Stomach (tissue), 9 donors: ENCODE results near the gene ARHGAP12. TPM values are rescaled to one million over a fixed set of nuclear protein-coding genes. Genes with fewer than 3 reads are reported as not detected.

ENCODE experiments used
- DNase-seq, 2 donors: peaks; one replicate each; pipeline versions ENCODE4 v3.0.0 to v3.0.0-alpha.2; 2013 to 2019
- H3K27ac ChIP-seq, 5 donors: fragments of 200-600 bp in 4 of 5; sonication (generic) in 4 of 5; one replicate each; pipeline ENCODE4 v1.5.1; 2013 to 2019; ENCODE audit warnings: mild to moderate bottlenecking in 1 of 5, moderate library complexity in 1 of 5
- H3K27me3 ChIP-seq, 3 donors: fragments of 200-600 bp; sonication (generic); one replicate each; pipeline ENCODE4 v1.5.1; 2017 to 2019; ENCODE audit warnings: mixed run types in 1 of 3
- H3K36me3 ChIP-seq, 4 donors: fragments of 200-600 bp; sonication (generic); 1 replicate in 3 of 4; 2 replicates in 1 of 4; pipeline ENCODE4 v1.5.1; 2016 to 2019
- H3K4me1 ChIP-seq, 4 donors: fragments of 200-600 bp; sonication (generic); one replicate each; pipeline ENCODE4 v1.5.1; 2016 to 2019
- H3K4me3 ChIP-seq, 4 donors: fragments of 200-600 bp; sonication (generic) in 3 of 4; one replicate each; pipeline ENCODE4 v1.5.1; 2016 to 2019; ENCODE audit warnings: mild to moderate bottlenecking in 1 of 4
- H3K9me3 ChIP-seq, 4 donors: fragments of 200-600 bp; sonication (generic); one replicate each; pipeline ENCODE4 v1.5.1; 2016 to 2019
- CTCF ChIP-seq, 7 experiments: fragments of 450-650 bp in 4 of 7; fragments of 200-600 bp in 3 of 7; sonication (generic) in 3 of 7; IDR thresholded peaks; one replicate each; pipeline ENCODE4 v1.5.1; 2016 to 2019; ENCODE audit warnings: antibody characterized with exemption in 7 of 7, control low read depth in 2 of 7, mild to moderate bottlenecking in 1 of 7
- EP300 ChIP-seq: sonication (generic); formaldehyde crosslinking; IDR thresholded peaks from one replicate; pipeline ENCODE4 v1.6.1; 2017; ENCODE audit warnings: antibody characterized with exemption
- POLR2A ChIP-seq, 4 donors: fragments of 450-650 bp; IDR thresholded peaks; one replicate each; pipeline ENCODE4 v1.6.1; 2016; ENCODE audit warnings: antibody characterized with exemption in 4 of 4, control low read depth in 2 of 4, mild to moderate bottlenecking in 1 of 4, moderate library complexity in 1 of 4
- POLR2AphosphoS5 ChIP-seq, 3 donors: sonication (generic); formaldehyde crosslinking; IDR thresholded peaks; one replicate each; pipeline ENCODE4 v1.6.1; 2016; ENCODE audit warnings: antibody characterized with exemption in 3 of 3
- WGBS, 5 donors: extraction: QIAGEN DNeasy Blood & Tissue Kit in 3 of 5; methylation state at CpG; one replicate each; pipeline versions ENCODE4 v1.1.5 to v1.1.7; 2013 to 2018; 5-methylcytosine and 5-hydroxymethylcytosine counted together
- intact Hi-C: fragments of 100-400 bp; cut with DNase I; formaldehyde crosslinking; loops from one replicate; pipeline ENCODE4 v1.15.1; 2023; ENCODE audit warnings: low total_unique reads
- polyA plus RNA-seq, 3 donors: library from polyadenylated mRNA; stranded (reverse); fragments of 200-250 nt; gene quantifications; one replicate each; pipeline ENCODE4 v1.2.3, GENCODE V29; 2013
- total RNA-seq, 5 donors: library from RNA; depleted of rRNA; stranded (reverse); fragments of >200 nt; gene quantifications; one replicate each; pipeline versions ENCODE4 v1.1.0 to v1.2.3, GENCODE V29; 2014 to 2016
- donor health status: healthy with polysubstance abuse.
- donor health status: Bipolar disorder and iron deficiency.
- donor health status: healthy.

ARHGAP12 gene
- total and polyA plus RNA-seq, 8 donors: 9.8 to 343 (median 27.9) TPM

GRCh38 chr10:31878486-31878885 is 50.1 kb downstream of the ARHGAP12 start:
- Histone ChIP-seq H3K36me3 (no peaks in the 10 kb centered on the region), H3K27me3 (no peaks in the 10 kb centered on the region), H3K4me1 (peaks cover 0 to 32% (median 15%) of the 10 kb centered on the region in 4 donors), H3K9me3 (no peaks in the 10 kb centered on the region), H3K27ac (no peak overlapping the region), H3K4me3 (no peak overlapping the region)
- intact Hi-C loops: no loop called here
- TF ChIP-seq POLR2AphosphoS5 (IDR thresholded peaks at IDR 0.05) (no peak), CTCF (IDR thresholded peaks at IDR 0.05) (no peak), POLR2A (IDR thresholded peaks at IDR 0.05) (no peak), EP300 (no peak)
- no peak for DNase-seq

GRCh38 chr10:31876652-31877352 is 51.8 kb downstream of the ARHGAP12 start:
- no peak overlapping the region for H3K27ac ChIP-seq
- no peak for DNase-seq
- intact Hi-C loops: no loop called here
- no peaks in the 10 kb centered on the region for H3K9me3 ChIP-seq
- no peak overlapping the region for H3K4me3 ChIP-seq
- no peak for TF ChIP-seq POLR2AphosphoS5 (IDR thresholded peaks at IDR 0.05)
- no peak for TF ChIP-seq CTCF (IDR thresholded peaks at IDR 0.05)
- TF ChIP-seq EP300: no peak
- TF ChIP-seq POLR2A (IDR thresholded peaks at IDR 0.05): no peak
- WGBS, 5 donors: 70 to 82% (median 76%) methylated on average over 6 of the region's 6 CpGs
- no peaks in the 10 kb centered on the region for H3K27me3 ChIP-seq
- peaks cover 0 to 25% (median 9%) of the 10 kb centered on the region in 4 donors for H3K4me1 ChIP-seq
- H3K36me3 ChIP-seq: no peaks in the 10 kb centered on the region

- no peak overlapping the region for H3K4me3 ChIP-seq
- H3K27me3 ChIP-seq: no peaks in the 10 kb centered on the region
- no peaks in the 10 kb centered on the region for H3K36me3 ChIP-seq
- DNase-seq: no peak
- TF ChIP-seq POLR2AphosphoS5 (IDR thresholded peaks at IDR 0.05) (no peak), CTCF (IDR thresholded peaks at IDR 0.05) (no peak), POLR2A (IDR thresholded peaks at IDR 0.05) (no peak), EP300 (no peak)
- no peaks in the 10 kb centered on the region for H3K9me3 ChIP-seq
- intact Hi-C loops: no loop called here
- 82 to 90% (median 88%) methylated on average over 2 of the region's 2 CpGs for WGBS, 5 donors
- peaks cover 5 to 37% (median 13%) of the 10 kb centered on the region in 4 donors for H3K4me1 ChIP-seq
- no peak overlapping the region for H3K27ac ChIP-seq
Observed at GRCh38 chr10:31875608-31876007, 53.0 kb downstream of the ARHGAP12 start.

GRCh38 chr10:31873724-31874123 is 54.9 kb downstream of the ARHGAP12 start:
- Histone ChIP-seq H3K36me3 (no peaks in the 10 kb centered on the region), H3K27me3 (no peaks in the 10 kb centered on the region), H3K4me3 (no peak overlapping the region), H3K4me1 (peaks cover 5 to 32% (median 13%) of the 10 kb centered on the region in 4 donors), H3K9me3 (no peaks in the 10 kb centered on the region), H3K27ac (no peak overlapping the region)
- intact Hi-C loops: no loop called here
- DNase-seq: no peak
- TF ChIP-seq CTCF (IDR thresholded peaks at IDR 0.05) (no peak), POLR2A (IDR thresholded peaks at IDR 0.05) (no peak), EP300 (no peak), POLR2AphosphoS5 (IDR thresholded peaks at IDR 0.05) (no peak)
- WGBS, 5 donors: 76 to 97% (median 80%) methylated on average over 1 of the region's 1 CpG
